Adipocyte (in vitro differentiated cells): ENCODE data around the gene ALDOB.

ENCODE experiments used
- DNase-seq: peaks from one replicate; pipeline ENCODE4 v3.0.0-alpha.2; 2015; ENCODE audit warnings: low read depth
- H3K27me3 ChIP-seq: replicated peaks from 2 replicates; pipeline ENCODE4 v1.7.0; 2013; ENCODE audit warnings: mild to moderate bottlenecking, low read length, moderate library complexity; ENCODE audit not compliant: control insufficient read depth, insufficient read depth
- H3K36me3 ChIP-seq: 2 replicates; pipeline ENCODE4 v1.7.0; 2013; ENCODE audit warnings: low read length, mild to moderate bottlenecking, moderate library complexity; ENCODE audit not compliant: control insufficient read depth, insufficient read depth, severe bottlenecking
- H3K4me1 ChIP-seq: 2 replicates; pipeline ENCODE4 v1.7.0; 2013; ENCODE audit warnings: mild to moderate bottlenecking, low read length, moderate library complexity; ENCODE audit not compliant: control insufficient read depth, insufficient read depth
- H3K4me3 ChIP-seq: 2 replicates; pipeline ENCODE4 v1.7.0; 2013; ENCODE audit warnings: mild to moderate bottlenecking, low read length, moderate library complexity
- H3K9ac ChIP-seq: 2 replicates; pipeline ENCODE4 v1.7.0; 2013; ENCODE audit warnings: mild to moderate bottlenecking, low read length, moderate library complexity
- H3K9me3 ChIP-seq: 2 replicates; pipeline ENCODE4 v1.7.0; 2013; ENCODE audit warnings: mild to moderate bottlenecking, low read length, moderate library complexity; ENCODE audit not compliant: control insufficient read depth

ALDOB gene

GRCh38 chr9:101442318-101442717, 6.7 kb upstream of the ALDOB start:
- Histone ChIP-seq H3K27me3 (peaks cover 22% of the 10 kb centered on the region), H3K9ac (no peak overlapping the region), H3K4me1 (peaks cover 6% of the 10 kb centered on the region), H3K4me3 (no peak overlapping the region), H3K9me3 (no peaks in the 10 kb centered on the region), H3K36me3 (no peaks in the 10 kb centered on the region)
- no peak for DNase-seq

- Histone ChIP-seq H3K9me3 (no peaks in the 10 kb centered on the region), H3K36me3 (no peaks in the 10 kb centered on the region), H3K4me1 (peaks cover 5% of the 10 kb centered on the region), H3K4me3 (no peak overlapping the region), H3K9ac (no peak overlapping the region), H3K27me3 (peaks cover 22% of the 10 kb centered on the region)
- DNase-seq: no peak
Observed at GRCh38 chr9:101440714-101441230, 5.2 kb upstream of the ALDOB start.

GRCh38 chr9:101438523-101438922, 2.9 kb upstream of the ALDOB start:
- Histone ChIP-seq H3K36me3 (no peaks in the 10 kb centered on the region), H3K27me3 (peaks cover 22% of the 10 kb centered on the region), H3K9ac (no peak overlapping the region), H3K4me1 (no peaks in the 10 kb centered on the region), H3K4me3 (no peak overlapping the region), H3K9me3 (no peaks in the 10 kb centered on the region)
- DNase-seq: no peak

- no peaks in the 10 kb centered on the region for H3K36me3 ChIP-seq
- DNase-seq: no peak
Observed at GRCh38 chr9:101437806-101438232, 2.2 kb upstream of the ALDOB start.

GRCh38 chr9:101434998-101435397, 576 bp downstream of the ALDOB start:
- no peak for DNase-seq
- Histone ChIP-seq H3K27me3 (peaks cover 4% of the 10 kb centered on the region), H3K4me1 (no peaks in the 10 kb centered on the region), H3K36me3 (no peaks in the 10 kb centered on the region), H3K9ac (no peak overlapping the region), H3K4me3 (no peak overlapping the region), H3K9me3 (no peaks in the 10 kb centered on the region)

More at GRCh38 chr9:101437806-101438232, 2.2 kb upstream of the ALDOB start:
- H3K9me3 ChIP-seq: no peaks in the 10 kb centered on the region
- H3K4me3 ChIP-seq: no peak overlapping the region
- peaks cover 15% of the 10 kb centered on the region for H3K27me3 ChIP-seq
- H3K9ac ChIP-seq: no peak overlapping the region
- no peaks in the 10 kb centered on the region for H3K4me1 ChIP-seq

- peaks cover 6% of the 10 kb centered on the region for H3K27me3 ChIP-seq
- H3K4me3 ChIP-seq: no peak overlapping the region
- H3K36me3 ChIP-seq: no peaks in the 10 kb centered on the region
- H3K9me3 ChIP-seq: no peaks in the 10 kb centered on the region
- DNase-seq: no peak
- no peaks in the 10 kb centered on the region for H3K4me1 ChIP-seq
- no peak overlapping the region for H3K9ac ChIP-seq
Observed at GRCh38 chr9:101433229-101433628, 2.3 kb downstream of the ALDOB start.

- H3K27me3 ChIP-seq: peaks cover 6% of the 10 kb centered on the region
- no peaks in the 10 kb centered on the region for H3K9me3 ChIP-seq
- H3K4me3 ChIP-seq: no peak overlapping the region
- H3K9ac ChIP-seq: no peak overlapping the region
- no peak for DNase-seq
- H3K4me1 ChIP-seq: no peaks in the 10 kb centered on the region
- no peaks in the 10 kb centered on the region for H3K36me3 ChIP-seq
Observed at GRCh38 chr9:101432740-101433139, 2.8 kb downstream of the ALDOB start.

- H3K27me3 ChIP-seq: peaks cover 6% of the 10 kb centered on the region
- no peak for DNase-seq
- no peaks in the 10 kb centered on the region for H3K36me3 ChIP-seq
- H3K4me3 ChIP-seq: no peak overlapping the region
- H3K4me1 ChIP-seq: no peaks in the 10 kb centered on the region
- H3K9me3 ChIP-seq: no peaks in the 10 kb centered on the region
- no peak overlapping the region for H3K9ac ChIP-seq
Observed at GRCh38 chr9:101432171-101432570, 3.4 kb downstream of the ALDOB start.

GRCh38 chr9:101429736-101430135, 5.8 kb downstream of the ALDOB start:
- Histone ChIP-seq H3K9ac (no peak overlapping the region), H3K36me3 (no peaks in the 10 kb centered on the region)

GRCh38 chr9:101428909-101429308, 6.7 kb downstream of the ALDOB start:
- no peak for DNase-seq
- H3K4me1 ChIP-seq: no peaks in the 10 kb centered on the region
- H3K4me3 ChIP-seq: no peak overlapping the region
- no peaks in the 10 kb centered on the region for H3K9me3 ChIP-seq
- H3K9ac ChIP-seq: no peak overlapping the region
- H3K27me3 ChIP-seq: peaks cover 6% of the 10 kb centered on the region
- no peaks in the 10 kb centered on the region for H3K36me3 ChIP-seq

More at GRCh38 chr9:101429736-101430135, 5.8 kb downstream of the ALDOB start:
- H3K9me3 ChIP-seq: no peaks in the 10 kb centered on the region
- peaks cover 6% of the 10 kb centered on the region for H3K27me3 ChIP-seq
- no peaks in the 10 kb centered on the region for H3K4me1 ChIP-seq
- H3K4me3 ChIP-seq: no peak overlapping the region
- DNase-seq: no peak

GRCh38 chr9:101427957-101428655, 7.5 kb downstream of the ALDOB start:
- no peaks in the 10 kb centered on the region for H3K4me1 ChIP-seq
- no peaks in the 10 kb centered on the region for H3K9me3 ChIP-seq
- DNase-seq: no peak
- H3K4me3 ChIP-seq: no peak overlapping the region
- H3K27me3 ChIP-seq: peaks cover 6% of the 10 kb centered on the region
- no peak overlapping the region for H3K9ac ChIP-seq
- no peaks in the 10 kb centered on the region for H3K36me3 ChIP-seq

- Histone ChIP-seq H3K4me1 (no peaks in the 10 kb centered on the region), H3K9ac (no peak overlapping the region), H3K27me3 (peaks cover 6% of the 10 kb centered on the region), H3K36me3 (no peaks in the 10 kb centered on the region), H3K9me3 (no peaks in the 10 kb centered on the region), H3K4me3 (no peak overlapping the region)
- no peak for DNase-seq
Observed at GRCh38 chr9:101427358-101427757, 8.2 kb downstream of the ALDOB start.
